NCI-H1436 (cell line): ENCODE results near the gene CCT7.

Source experiments
- DNase-seq: peaks from one replicate; lab custom pipeline; 2025; lab: John Stamatoyannopoulos, UW

The CCT7 gene

DNA sequence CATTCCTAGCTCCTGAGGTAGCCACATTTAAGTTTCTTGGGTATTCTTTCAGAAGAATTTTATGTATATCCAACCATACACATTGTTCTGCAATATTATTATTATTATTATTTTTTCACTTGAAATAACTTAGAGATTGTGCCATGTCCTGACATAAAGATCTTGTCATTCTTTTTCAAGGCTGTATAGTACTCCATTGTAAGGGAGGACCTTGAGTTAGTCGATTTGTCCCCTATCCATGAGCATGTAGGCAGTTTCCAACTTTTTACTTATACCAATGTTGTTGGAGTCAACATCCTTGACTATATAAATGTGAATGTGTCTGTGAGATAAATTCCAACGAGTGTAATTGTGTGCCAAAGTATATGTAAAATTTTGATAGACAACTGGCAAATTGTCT is 60.1 kb downstream of the CCT7 start:
- no peak for DNase-seq

DNA sequence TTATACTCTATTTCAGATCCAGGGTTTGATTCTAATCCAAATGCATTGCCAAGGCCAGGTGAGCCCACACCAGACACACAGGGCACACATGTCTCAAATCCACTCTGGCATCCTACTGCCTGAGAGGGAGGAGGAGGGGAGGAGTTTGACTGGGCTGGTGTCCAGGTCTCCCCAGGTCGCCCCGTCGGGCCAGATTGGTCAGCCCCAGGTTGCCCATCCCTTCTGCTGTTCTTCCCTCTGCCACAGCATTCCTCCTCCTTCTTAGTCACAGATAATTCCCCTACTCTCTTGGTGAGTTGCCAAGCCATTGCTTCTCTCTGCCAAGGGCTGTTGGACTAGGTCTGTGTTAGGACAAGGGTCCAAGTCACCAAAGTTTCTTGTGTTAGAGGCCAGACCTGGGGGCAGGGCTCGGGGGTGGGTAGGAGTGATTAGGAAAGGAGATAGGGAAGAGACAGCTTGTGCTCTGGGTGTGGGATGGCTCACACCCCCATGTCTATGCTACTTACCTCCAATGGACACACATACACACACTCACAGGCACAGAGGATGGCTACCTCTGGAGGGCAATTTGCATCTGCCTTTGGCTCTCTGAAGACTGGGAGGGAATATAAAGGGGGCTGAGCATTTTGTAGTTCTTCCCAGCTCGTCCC is 61.8 kb downstream of the CCT7 start:
- no peak for DNase-seq

DNA sequence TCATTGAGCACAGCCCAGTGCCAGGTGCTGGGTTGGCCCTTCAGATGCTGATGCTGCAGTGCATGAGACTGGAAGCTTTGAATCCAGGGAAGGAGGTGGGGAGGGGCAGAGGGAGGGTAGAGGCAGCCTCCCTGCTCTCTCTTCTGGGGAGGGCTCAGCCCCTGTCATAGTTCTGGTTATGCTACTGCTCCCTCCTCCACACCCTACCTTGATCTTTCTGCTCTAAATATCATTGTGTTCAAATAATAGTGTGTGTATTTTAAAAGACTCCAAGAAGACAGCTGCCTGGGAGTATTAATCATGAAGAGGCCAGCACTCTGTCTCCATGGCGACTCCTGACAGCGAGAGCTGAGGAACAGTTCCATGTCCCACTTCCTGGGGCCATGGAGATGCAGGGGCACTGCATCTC is 63.0 kb downstream of the CCT7 start:
- DNase-seq: peak; percentile 39

DNA sequence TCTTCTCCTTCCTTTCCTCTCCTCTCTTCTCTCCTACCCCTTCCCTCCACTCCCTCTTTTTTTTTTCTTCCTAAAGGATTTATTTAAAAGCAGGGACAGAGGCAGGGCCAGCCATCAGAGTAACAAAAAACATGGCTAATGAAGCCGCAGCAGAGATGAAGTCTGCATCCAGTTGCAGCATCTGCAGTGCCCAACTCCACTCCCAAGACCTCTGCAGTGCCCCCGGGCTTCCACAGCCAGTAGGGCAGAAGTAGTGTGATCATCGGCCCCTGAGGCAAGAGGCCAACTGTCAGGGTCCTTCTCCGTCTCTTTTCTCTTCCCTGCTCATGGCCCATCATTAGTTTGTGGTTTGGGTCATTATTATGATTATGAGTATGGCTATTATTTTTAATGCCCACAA is 63.5 kb downstream of the CCT7 start:
- no peak for DNase-seq

DNA sequence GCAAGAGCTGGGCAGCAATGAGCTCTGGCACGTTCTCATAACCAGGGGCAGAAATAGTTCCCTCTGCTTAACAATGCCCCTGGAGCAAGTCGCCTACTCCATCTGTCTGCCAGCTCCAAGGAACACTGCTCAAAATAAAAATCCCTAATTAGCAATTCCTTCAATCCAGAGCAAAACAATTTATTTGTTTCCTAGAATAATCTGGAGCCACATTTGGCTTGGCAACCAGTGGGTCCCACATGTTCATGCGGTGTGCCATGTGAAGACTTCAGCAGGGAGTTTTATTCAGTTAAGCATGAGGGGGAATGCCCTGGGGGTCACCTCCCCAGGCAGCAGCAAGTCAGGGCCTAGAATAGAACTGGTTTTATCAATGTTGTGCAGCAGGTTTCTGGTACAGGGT is 66.8 kb downstream of the CCT7 start:
- no peak for DNase-seq

DNA sequence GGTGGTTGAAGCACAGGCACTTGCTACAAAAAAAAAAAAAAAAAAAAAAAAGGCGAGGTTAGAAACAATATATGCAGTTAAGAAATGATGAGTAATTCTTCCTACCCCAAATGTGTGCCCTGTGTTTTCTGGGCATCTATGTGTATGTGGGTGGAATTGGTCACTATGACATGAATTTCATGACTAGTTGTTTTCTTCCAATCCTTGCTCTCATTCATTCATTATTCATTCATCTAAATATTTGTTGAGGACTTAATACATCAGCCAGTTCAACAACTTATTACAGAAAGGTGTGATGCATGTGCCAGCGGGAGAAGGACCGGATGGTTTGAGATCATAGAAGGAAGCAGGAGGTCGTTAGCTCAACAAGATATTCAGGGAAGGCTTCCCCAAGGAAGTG is 67.5 kb downstream of the CCT7 start:
- no peak for DNase-seq
